ENCODE data around the gene ATP13A5. TPM values are rescaled to one million over a fixed set of nuclear protein-coding genes. Genes with fewer than 3 reads are reported as not detected.

The ATP13A5 gene
- total RNA-seq, 1 donor from 2014 or later, result 0.12 TPM

DNA sequence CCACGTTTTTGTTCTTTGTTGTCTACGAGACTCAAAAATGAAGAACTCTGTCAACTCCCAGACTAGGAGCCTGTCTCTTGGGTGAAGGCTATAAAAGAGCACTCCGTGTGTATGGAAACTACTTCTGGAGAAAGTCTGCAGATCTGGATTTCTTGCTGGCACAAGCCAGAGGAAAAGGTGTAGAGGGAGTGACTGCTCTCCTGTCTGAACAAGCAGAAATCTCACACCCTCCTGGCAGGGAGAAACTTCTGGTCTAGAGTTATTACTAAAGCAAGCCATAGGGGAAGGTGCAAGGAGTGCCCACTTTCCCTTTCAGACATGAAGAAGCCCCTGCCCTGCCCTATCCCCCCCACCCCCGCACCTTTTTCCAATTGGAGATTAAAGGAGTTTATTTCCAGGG lies 128.1 kb downstream of the ATP13A5 start:
- ATAC-seq, result peak; percentile 94

DNA sequence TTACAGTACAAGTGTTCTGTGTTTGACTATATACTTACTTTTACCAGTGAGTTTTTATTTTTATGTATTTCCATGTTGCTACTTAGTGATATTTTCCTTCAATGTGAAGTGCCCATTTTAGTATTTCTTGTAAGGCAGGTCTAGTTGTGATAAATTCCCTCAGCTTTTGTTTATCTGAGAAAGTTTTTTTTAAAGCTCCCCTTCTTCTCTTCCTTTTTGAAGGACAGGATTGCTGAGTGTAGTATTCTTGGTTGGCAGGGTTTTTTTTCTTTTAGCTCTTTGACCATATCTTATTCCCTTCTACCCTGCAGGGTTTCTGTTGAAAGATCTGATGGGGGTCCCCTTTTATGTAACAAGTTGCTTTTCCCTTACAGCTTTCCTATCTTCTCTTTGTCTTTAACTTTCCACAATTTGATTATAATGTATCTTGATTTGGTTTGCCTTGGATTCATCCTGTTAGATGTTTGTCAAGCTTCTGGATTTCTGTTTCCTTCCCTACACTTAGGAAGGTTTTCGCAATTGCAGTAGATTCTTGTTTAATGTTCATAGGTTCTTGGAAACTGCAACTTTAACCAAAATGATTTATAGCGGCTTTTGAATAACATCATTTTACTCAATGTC lies 129.6 kb downstream of the ATP13A5 start:
- no peak for ATAC-seq

DNA sequence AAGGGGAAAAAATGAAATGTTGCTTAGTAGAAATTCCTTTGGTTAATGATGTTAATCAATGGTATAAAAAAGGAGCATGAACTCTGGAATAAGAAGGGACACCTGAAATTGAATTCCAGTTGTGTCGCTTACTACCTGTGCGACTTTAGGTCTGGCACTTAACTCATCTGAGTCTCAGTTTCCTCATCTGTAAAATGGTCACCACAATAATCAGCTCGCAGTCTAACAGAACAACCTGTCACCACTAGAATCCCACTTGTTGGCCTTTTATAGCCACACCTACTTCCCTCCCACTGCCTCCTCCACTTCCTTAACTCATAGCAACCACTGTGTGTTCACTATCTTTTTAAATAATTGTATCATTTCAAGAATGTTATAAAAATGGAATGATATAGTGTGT lies 135.0 kb downstream of the ATP13A5 start:
- no peak for ATAC-seq

DNA sequence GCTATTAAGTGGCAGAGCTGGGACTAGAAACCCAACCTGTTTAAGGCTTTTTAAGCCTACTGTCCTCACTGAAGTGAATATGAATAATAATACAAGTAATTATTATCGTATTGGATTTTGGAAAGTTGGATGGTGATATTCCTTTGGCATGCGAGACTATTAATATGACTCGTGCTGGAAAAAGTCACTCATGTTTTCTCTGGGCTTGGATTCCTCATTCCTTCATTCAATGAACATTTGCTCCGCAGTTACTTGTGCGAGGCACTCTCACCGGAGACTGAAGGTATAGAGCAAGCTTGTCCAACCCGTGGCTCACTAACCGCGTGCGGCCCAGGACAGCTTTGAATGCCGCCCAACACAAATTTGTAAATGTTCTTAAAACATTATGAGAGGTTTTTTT lies 136.8 kb downstream of the ATP13A5 start:
- ATAC-seq, result no peak

DNA sequence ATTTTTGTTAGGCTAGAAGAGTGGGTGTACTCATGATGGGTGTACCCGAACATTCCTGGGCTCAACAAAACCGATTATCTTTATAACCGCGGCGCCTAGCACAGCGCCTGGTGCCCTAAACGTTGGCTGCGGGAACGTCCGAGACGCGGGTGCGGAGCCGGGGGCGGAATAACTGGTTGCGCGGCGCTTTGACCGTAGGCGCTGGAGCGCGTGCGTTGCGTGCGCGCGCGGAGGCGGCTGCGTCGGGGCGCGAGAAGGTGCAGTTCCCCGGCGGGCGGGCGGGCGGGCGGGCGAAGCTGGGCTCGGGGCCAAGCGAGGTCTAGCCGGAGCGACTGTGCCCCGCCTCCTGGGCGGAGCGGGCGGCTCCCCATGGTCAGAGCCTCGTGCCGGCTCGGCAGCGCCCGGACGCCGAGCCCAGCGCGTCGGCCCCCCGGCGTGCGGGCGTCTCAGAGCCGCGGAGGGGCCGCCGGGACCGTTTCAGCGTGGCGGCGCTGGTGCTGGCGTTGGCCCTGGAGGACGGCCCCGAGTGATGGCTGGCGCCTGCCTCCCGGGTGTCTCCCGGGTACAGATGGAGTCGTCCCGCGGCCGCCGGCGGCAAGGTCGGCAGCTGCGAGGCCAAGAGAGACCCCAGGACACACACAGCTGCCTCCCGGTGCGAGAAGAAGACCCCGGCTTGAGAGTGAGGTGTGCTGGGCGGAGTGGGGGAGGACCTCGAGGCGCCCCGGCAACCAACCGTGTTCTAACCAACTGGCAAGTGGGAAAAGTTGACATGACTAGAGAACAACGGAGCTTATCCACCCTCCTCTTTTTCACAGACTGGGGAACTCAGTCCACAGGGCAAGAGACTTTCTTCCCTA lies 137.5 kb downstream of the ATP13A5 start, which contains the start of gene PLAAT1:
TSS of gene PLAAT1 (plus strand) at position 373 of the 857 bp plus-strand sequence. CDS start 14,429 bp downstream, outside the sequence.
- ATAC-seq, result peak; percentile 87

DNA sequence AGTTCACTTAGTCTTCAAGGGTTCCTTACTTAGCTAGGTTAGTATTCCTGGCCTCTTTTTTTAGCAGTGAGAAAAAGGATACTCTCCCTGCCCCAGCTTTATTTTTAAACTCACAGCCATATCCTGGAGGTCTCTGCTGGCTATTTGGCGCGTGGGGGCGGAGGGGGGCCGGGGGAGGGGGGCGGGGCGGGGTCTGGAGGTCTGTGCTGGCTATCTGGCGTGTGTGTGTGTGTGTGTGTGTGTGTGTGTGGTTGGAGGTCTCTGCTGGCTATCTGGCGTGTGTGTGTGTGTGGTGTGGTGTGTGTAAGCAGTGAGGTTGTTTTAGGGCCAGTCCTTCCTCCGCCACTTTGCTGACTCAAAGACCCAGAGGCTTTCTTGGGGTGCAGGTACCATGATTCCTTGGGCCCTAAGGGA lies 138.1 kb downstream of the ATP13A5 start:
- ATAC-seq, result peak; percentile 58

DNA sequence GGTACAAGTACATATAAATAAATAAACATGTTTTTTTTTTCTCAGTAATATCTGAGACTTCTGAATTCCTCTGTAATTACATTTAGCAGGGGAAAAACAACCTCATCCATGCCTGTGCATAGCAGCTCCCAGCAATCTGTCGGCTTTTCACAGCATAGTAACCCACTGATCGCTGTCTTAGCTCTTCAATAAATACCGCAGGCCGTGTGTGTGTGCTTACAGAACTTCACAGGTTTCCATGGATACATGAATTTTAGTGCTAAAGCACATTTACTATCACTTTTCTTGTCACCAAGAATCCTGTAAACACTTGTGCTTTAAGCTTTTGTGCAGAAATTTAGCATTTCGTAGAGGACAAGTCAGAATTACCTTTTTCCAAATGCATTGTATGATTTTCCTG lies 141.5 kb downstream of the ATP13A5 start:
- ATAC-seq, result no peak

DNA sequence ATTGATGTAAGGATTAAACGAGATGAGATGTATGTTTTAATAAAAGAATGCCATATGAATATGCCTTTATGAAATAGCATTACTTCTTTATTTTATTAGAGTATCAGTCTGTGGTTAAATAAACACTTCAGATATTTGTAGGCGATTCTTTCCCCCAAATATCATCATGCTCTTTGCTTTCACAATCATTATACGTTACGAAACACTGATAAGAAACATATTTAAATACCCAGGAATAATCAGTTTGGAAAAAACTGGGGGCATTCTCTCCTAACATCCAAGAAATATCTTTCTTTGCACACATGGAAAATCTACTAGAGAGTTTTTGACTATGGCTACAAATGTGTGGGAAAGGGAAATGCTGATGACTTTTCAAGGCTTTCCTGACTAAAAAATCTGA lies 142.0 kb downstream of the ATP13A5 start:
- ATAC-seq, result no peak

DNA sequence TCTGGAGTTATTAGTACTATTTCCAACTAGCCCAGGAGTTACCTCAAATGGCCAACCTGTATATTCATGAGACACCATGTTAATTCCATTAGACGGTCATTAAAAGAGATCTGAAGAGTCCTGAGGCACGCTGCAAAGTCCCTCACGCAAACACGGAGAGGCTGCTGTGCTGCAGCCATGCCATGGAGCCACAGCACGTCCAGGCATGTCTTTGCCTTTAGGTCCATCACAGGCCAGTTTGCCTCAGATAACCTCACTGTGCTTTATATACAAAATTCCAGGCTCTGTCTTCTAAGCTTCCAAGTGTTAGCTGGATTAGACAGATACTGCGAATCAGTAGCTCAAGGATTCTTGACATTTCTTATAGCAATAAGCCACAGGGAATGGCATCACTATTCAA lies 147.4 kb downstream of the ATP13A5 start:
- ATAC-seq, result peak; percentile 32

DNA sequence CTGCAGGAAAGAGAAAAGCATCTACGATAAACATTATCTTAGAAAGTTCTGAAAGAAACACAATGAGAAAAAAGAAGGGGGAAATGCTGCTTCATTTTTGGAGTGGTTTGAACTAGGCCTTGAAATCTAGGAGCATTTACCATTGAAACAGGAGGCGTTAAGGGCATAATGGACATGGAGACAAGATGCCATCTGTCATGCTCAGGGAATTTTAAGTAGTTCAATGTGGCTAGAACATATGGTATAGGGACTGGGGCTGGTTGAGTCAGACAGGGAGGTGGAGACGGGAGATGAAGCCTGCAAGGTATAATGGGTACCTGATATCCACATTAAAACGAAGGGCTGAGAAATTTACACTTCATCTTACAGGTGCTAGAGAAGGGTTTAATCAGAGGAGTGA lies 147.9 kb downstream of the ATP13A5 start:
- ATAC-seq, result no peak

DNA sequence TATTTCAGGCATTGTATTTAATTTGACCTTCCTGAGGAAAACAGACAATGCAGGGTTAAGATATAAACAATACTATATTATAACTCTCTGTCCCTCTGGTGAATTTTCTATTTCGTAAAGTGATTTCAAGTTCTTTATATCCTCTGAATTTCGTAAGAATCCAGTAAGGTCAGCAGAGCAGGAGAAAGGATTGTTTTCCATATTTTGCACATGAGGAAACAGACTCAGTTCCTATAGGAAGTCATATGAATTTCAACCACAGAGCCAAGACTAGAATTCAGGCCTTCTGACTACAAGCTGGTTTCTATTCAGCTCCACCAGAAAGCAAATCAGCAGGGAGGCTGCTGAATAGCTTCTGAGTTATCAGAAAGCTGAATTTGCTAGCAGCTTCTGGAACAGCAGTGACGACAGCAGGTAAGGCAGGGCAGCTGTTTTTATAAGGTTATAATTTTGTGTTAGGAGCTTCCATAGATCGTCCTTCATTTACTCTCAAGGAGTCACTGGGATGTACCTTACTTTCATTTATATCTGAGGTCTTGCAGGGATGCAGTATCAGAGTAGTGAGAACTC lies 148.6 kb downstream of the ATP13A5 start:
- no peak for ATAC-seq

DNA sequence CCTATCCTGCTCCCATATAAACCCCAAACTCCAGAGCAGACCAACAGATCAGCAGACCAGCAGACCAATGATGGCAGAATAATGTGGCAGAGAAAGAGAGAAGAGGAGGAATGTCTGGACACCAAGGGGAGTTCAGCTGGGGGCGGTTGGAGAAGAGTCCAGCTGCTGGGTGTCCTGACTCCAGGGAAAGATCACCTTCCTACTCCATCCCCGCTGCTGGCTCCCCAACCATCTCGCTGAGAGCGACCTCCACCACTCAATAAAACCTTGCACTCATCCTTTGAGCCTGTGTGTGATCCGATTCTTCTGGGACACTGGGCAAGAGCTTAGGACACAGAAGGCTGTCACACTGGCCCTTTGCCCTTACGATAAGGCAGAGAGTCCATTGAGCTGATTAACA lies 150.3 kb downstream of the ATP13A5 start:
- ATAC-seq, result no peak

DNA sequence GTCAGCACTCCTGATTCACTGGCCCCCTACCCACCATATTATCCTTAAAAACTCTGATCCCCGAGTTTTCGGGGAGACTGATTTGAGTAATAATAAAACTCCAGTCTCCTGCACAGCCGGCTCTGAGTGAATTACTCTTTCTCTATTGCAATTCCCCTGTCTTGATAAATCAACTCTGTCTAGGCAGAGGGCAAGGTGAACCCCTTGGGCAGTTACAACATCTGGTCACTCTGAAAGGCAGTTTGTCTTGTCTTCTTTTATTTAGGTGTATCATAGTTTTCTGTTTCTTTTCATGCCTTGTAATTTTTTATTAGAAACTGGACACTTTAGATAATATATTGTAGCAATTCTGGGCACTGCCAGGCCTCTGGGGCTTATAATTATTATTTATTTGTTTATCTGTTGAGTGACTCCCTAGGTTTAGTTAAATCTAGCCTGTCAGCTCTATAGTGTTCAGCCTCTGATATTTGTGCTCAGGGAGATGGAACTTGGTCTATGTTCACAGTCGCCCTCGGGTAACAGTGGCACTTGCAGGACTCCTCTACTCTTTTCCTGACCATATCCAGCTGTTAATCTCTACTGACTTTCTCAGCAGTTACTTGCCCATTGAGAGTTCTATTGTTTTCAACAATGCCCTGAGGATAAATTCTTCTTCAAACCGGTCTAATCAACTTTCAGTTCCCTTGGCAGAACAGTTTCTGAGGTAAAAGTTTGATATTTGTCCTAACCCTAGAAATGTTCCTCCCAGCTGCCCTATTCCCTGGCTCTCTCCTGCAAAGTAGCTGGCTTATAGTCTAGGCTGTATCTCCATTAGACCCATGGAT lies 153.0 kb downstream of the ATP13A5 start:
- no peak for ATAC-seq

Other genes starting within 250 kb of the ATP13A5 start
- 7.4 TPM for gene PLAAT1, start 137.5 kb downstream of the ATP13A5 start, total RNA-seq
- 20.5 TPM for gene ATP13A4, start 176.1 kb upstream of the ATP13A5 start, total RNA-seq
- gene OPA1, start 214.5 kb upstream of the ATP13A5 start, total RNA-seq, result 48.5 TPM

Measured in esophagus mucosa (tissue), 1 donor.